Urinary bladder (tissue), 4 donors: ENCODE data around the gene AMIGO2. TPM values are rescaled to one million over a fixed set of nuclear protein-coding genes. Genes with fewer than 3 reads are reported as not detected.
A peak's percentile ranks its signal among the peaks of the same experiment; 100 is the strongest.
"Not testable (repeated sequence)": the region's sequence is repeated elsewhere in the genome, so short reads cannot be mapped to it uniquely, and the experiment has no call there.

ENCODE experiments used
- DNase-seq: peaks from one replicate; pipeline ENCODE4 v3.0.0-alpha.2; 2015; ENCODE audit errors: extremely low spot score
- H3K27ac ChIP-seq: one replicate; pipeline ENCODE4 v1.5.1; 2013; ENCODE audit warnings: low read depth, mild to moderate bottlenecking, moderate library complexity
- H3K36me3 ChIP-seq: one replicate; pipeline ENCODE4 v1.6.1; 2013; ENCODE audit warnings: mild to moderate bottlenecking, moderate library complexity; ENCODE audit not compliant: insufficient read depth
- H3K4me1 ChIP-seq: one replicate; pipeline ENCODE4 v1.6.1; 2013; ENCODE audit warnings: mild to moderate bottlenecking, moderate library complexity; ENCODE audit not compliant: insufficient read depth
- H3K4me3 ChIP-seq: one replicate; pipeline ENCODE4 v1.5.1; 2013; ENCODE audit warnings: low read depth, low read length
- WGBS: extraction: QIAGEN DNeasy Blood & Tissue Kit; methylation state at CpG from one replicate; pipeline ENCODE4 v1.1.7; 2013; 5-methylcytosine and 5-hydroxymethylcytosine counted together
- polyA plus RNA-seq: library from polyadenylated mRNA; stranded (reverse); fragments of 200-250 nt; gene quantifications from one replicate; pipeline ENCODE4 v1.2.3, GENCODE V29; 2013
- total RNA-seq: library from RNA; depleted of rRNA; stranded (reverse); fragments of >200 nt; gene quantifications from one replicate; pipeline ENCODE4 v1.2.3, GENCODE V29; 2014
- donor health status: healthy with polysubstance abuse.
- donor health status: healthy.

The AMIGO2 gene
- total and polyA plus RNA-seq, 2 donors = 17.9 to 21.6 TPM

- Histone ChIP-seq H3K27ac (no peak overlapping the region), H3K4me1 (no peaks in the 10 kb centered on the region), H3K4me3 (no peak overlapping the region), H3K36me3 (no peaks in the 10 kb centered on the region)
- WGBS = 90% methylated on average over 4 of the region's 4 CpGs
- DNase-seq = no peak
Measured at GRCh38 chr12:47054659-47055058, 25.1 kb downstream of the AMIGO2 start.

GRCh38 chr12:47053961-47054360, 25.8 kb downstream of the AMIGO2 start:
- Histone ChIP-seq H3K27ac (no peak overlapping the region), H3K4me3 (no peak overlapping the region)

DNA sequence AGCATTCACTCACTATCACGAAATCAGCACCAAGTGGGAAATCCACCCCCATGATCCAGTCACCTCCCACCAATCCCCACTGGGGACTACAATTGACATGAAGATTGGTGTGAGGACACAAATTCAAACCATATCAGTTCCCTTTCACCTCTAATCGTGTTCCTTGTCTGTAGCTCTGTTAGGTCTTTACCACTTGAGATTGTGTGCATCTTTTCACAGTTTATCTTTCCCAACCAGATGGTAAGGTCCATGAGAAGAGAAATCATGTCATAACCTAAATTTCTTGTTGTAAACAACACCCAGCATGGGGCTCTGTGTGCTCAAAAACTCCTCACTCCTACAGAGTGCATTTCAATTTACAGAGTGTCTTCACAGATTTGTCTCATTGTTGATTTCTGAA, 27.5 kb downstream of the AMIGO2 start:
- Histone ChIP-seq H3K27ac (no peak overlapping the region), H3K4me1 (no peaks in the 10 kb centered on the region), H3K36me3 (no peaks in the 10 kb centered on the region), H3K4me3 (no peak overlapping the region)
- DNase-seq = no peak
- 86% methylated on average over 2 of the region's 2 CpGs for WGBS

More at GRCh38 chr12:47053961-47054360, 25.8 kb downstream of the AMIGO2 start:
- Histone ChIP-seq H3K36me3 (no peaks in the 10 kb centered on the region), H3K4me1 (no peaks in the 10 kb centered on the region)
- DNase-seq = no peak

DNA sequence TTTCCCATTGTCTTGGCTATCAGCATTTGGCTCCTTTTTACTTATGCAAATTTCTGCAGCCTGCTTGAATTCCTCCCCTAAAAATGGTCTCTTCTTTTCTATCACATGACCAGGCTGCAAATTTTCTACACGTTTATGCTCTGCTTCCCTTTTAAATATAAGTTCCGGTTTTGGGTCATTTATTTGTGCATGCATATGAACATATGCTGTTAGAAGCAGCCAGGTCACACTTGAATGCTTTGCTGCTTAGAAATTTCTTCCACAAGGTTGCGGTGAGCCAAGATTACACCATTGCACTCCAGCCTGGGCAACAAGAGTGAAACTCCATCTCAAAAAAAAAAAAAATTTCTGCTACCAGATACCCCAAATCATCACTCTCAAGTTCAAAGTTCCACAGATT, 28.5 kb downstream of the AMIGO2 start:
- not testable (repeated sequence) for DNase-seq, H3K27ac ChIP-seq, H3K4me3 ChIP-seq, H3K4me1 ChIP-seq, H3K36me3 ChIP-seq
- WGBS = 90% methylated on average over 3 of the region's 3 CpGs

- Histone ChIP-seq H3K4me3 (no peak overlapping the region), H3K27ac (no peak overlapping the region), H3K4me1 (no peaks in the 10 kb centered on the region), H3K36me3 (no peaks in the 10 kb centered on the region)
- no peak for DNase-seq
Measured at GRCh38 chr12:47048541-47048940, 31.2 kb downstream of the AMIGO2 start.

DNA sequence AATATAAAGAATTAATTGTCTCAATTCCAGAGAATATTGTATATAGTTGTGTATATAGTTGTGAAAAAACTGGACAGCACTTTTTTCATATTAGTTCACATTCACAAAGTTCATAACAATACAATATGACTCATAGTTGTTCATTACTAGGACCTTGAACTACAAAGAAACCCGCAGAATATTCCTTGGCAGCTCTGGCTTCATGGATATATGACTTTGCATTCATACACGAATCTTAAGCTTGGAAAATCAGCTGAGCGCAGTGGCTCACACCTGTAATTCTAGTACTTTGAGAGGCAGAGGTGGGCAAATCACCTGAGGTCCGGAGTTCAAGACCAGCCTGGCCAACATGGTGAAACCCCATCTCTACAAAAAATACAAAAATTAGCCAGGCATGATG, 38.4 kb downstream of the AMIGO2 start:
- DNase-seq = no peak
- no peak overlapping the region for H3K27ac ChIP-seq
- no peak overlapping the region for H3K4me3 ChIP-seq
- 91% methylated on average over 4 of the region's 4 CpGs for WGBS
- H3K4me1 ChIP-seq = no peaks in the 10 kb centered on the region
- H3K36me3 ChIP-seq = no peaks in the 10 kb centered on the region

- no peak for DNase-seq
- H3K36me3 ChIP-seq = no peaks in the 10 kb centered on the region
- H3K4me3 ChIP-seq = no peak overlapping the region
- WGBS = 76% methylated on average over 1 of the region's 1 CpG
- H3K27ac ChIP-seq = no peak overlapping the region
- H3K4me1 ChIP-seq = no peaks in the 10 kb centered on the region
Measured at GRCh38 chr12:47039756-47040155, 40.0 kb downstream of the AMIGO2 start.

GRCh38 chr12:47039079-47039478, 40.7 kb downstream of the AMIGO2 start:
- WGBS = 71% methylated on average over 2 of the region's 2 CpGs
- DNase-seq = no peak
- Histone ChIP-seq H3K27ac (no peak overlapping the region), H3K36me3 (no peaks in the 10 kb centered on the region), H3K4me3 (no peak overlapping the region), H3K4me1 (no peaks in the 10 kb centered on the region)

DNA sequence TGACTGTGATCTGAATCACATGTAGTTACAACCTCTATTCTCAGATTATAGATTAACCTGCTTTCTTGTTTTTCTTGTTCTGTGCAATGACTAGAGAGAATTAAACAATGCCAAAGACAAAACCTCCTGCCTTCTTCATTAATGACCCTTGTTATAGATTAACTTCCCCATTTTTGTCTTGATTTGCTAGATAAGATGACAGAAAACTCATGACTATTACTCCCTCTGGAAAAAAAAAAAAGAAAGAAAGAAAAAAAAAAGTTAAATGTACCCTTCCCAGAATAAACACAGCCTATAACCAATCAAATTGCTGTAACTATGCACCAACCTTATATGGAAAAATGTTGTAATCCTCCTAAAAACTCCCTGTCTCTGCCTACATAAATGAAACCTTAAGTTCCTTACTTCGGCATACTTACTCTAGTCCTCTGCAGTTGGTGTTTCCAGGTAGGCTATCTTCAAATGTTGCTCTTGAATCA, 41.5 kb downstream of the AMIGO2 start:
- Histone ChIP-seq H3K4me1 (no peaks in the 10 kb centered on the region), H3K27ac (no peak overlapping the region), H3K36me3 (no peaks in the 10 kb centered on the region), H3K4me3 (no peak overlapping the region)
- DNase-seq = peak; percentile 68
- 85% methylated on average over 1 of the region's 1 CpG for WGBS

- Histone ChIP-seq H3K27ac (no peak overlapping the region), H3K4me3 (no peak overlapping the region), H3K4me1 (no peaks in the 10 kb centered on the region), H3K36me3 (no peaks in the 10 kb centered on the region)
- no peak for DNase-seq
- 66% methylated on average over 3 of the region's 3 CpGs for WGBS
Measured at GRCh38 chr12:47035484-47035883, 44.3 kb downstream of the AMIGO2 start.

DNA sequence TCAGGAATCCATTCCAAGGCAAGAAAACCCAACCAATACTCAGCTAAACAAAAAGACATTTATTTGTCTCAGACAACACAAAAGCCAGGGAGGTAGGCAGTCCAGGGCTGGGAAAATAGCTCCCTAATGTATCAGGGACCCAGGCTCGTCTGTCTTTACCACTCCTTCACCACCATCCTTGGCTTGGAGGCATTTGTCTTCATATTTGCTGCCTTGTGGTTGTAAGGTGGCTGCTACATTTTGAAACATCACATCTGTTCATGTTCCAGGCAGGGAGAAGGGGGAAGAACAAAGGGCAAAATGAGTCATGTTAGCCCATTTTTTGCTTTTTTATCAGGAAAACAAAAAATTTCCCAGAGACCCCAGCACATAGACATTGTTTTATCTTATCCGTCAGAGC, 45.1 kb downstream of the AMIGO2 start:
- Histone ChIP-seq H3K27ac (no peak overlapping the region), H3K4me3 (no peak overlapping the region), H3K36me3 (no peaks in the 10 kb centered on the region), H3K4me1 (no peaks in the 10 kb centered on the region)
- DNase-seq = no peak
- WGBS = 73% methylated on average over 2 of the region's 2 CpGs

DNA sequence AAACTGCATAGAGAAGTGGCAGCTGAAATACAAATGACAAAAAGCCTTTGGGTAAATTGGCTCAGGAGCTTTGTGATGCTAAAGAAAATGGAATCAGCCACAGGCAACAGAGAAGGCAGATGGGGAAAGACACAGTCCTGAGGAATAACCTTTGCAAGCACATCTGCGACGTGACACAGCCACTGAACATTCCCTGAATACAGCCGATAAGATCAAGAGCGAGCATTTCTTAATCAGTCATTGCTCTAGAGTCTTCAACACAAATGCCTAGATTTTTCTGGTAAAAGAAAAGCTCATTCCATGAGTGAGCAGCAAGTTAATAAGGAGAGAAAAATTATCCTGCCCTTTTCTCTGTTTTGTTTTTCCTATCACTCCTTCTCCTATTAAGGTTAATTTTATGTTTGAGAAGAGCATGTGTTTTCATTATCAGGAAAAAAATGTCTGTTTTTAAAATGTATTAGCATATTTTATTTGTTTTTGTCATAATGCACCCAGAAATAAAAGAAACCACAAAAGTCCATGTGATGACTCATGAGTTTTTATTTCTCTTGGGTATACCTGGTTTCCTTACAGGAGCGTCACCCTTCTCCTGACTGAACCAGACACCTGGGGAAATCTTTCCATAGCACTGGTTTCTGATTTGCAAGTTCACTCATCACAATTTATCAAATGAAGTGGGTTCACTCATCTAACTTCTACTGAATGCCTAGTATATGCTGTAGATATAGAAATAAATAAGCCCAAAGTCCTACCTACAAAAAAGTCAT, 45.8 kb downstream of the AMIGO2 start:
- DNase-seq = no peak
- no peak overlapping the region for H3K27ac ChIP-seq
- 85% methylated on average over 5 of the region's 5 CpGs for WGBS

DNA sequence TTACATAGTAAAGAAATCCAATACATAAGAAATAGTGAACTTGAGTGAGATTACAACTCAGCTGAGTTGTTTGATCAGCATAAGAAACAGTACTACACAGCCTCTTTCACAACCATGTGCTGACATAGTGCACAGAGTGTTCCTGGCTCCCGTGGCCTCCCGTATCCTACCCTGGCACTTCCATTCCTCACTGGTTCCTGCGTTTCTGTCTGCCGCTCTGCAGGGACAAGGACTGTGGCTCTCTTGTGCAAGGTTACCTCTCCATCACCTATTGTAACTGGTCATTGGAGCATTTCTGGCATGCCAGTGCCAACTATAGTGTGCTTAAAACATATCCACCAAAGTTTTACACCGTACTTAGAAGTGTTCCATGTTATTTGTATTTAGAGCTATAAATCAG, 46.7 kb downstream of the AMIGO2 start:
- H3K27ac ChIP-seq = no peak overlapping the region
- H3K4me3 ChIP-seq = no peak overlapping the region
- DNase-seq = no peak
- WGBS = 60% methylated on average over 5 of the region's 5 CpGs
- H3K4me1 ChIP-seq = no peaks in the 10 kb centered on the region
- no peaks in the 10 kb centered on the region for H3K36me3 ChIP-seq

More for the DNA sequence above, 45.8 kb downstream of the AMIGO2 start:
- Histone ChIP-seq H3K4me1 (no peaks in the 10 kb centered on the region), H3K36me3 (no peaks in the 10 kb centered on the region), H3K4me3 (no peak overlapping the region)

GRCh38 chr12:47032644-47033043, 47.1 kb downstream of the AMIGO2 start:
- no peaks in the 10 kb centered on the region for H3K4me1 ChIP-seq
- no peak overlapping the region for H3K4me3 ChIP-seq
- DNase-seq = peak; percentile 32
- H3K36me3 ChIP-seq = no peaks in the 10 kb centered on the region
- WGBS = 3% methylated on average over 1 of the region's 1 CpG
- H3K27ac ChIP-seq = no peak overlapping the region
